Measurements from ENCODE around the gene UBN1. TPM values are rescaled to one million over a fixed set of nuclear protein-coding genes. Genes with fewer than 3 reads are reported as not detected.

UBN1 gene
- total RNA-seq, 1 experiment from 2014 or later, result 21.4 TPM

- Histone ChIP-seq H4K20me1 (ENCODE audit: low read length) (no peaks in the 10 kb centered on the region), H3K9me3 (ENCODE audit: low read length) (no peaks in the 10 kb centered on the region), H3K9me2 (replicated peaks; ENCODE audit: low read length) (no peaks in the 10 kb centered on the region), H3K4me2 (ENCODE audit: low read length) (no peak overlapping the region), H3F3A (ENCODE audit: low read length, unreplicated experiment) (no peaks in the 10 kb centered on the region), H3K9ac (ENCODE audit: low read length) (no peak overlapping the region), H2AFZ (ENCODE audit: low read length) (no peak overlapping the region), H3K4me3 (ENCODE audit: low read length) (no peak overlapping the region), H3K4me1 (ENCODE audit: insufficient read depth, low read length) (peaks cover 17% of the 10 kb centered on the region), H3K36me3 (ENCODE audit: low read depth, low read length) (peaks cover 21% of the 10 kb centered on the region), H3K27ac (ENCODE audit: low read length) (no peak overlapping the region), H3K27me3 (ENCODE audit: low read length) (no peaks in the 10 kb centered on the region), H3K79me2 (ENCODE audit: low read length) (no peaks in the 10 kb centered on the region)
- BruUV-seq (replicated peaks), result no TSS peak
- intact Hi-C loops (cut with micrococcal nuclease), result no loop called here
- TF ChIP-seq EZH2 (IDR thresholded peaks at IDR 0.05; ENCODE audit: low read length, unreplicated experiment), result no peak
- TF ChIP-seq, protein P1, sequence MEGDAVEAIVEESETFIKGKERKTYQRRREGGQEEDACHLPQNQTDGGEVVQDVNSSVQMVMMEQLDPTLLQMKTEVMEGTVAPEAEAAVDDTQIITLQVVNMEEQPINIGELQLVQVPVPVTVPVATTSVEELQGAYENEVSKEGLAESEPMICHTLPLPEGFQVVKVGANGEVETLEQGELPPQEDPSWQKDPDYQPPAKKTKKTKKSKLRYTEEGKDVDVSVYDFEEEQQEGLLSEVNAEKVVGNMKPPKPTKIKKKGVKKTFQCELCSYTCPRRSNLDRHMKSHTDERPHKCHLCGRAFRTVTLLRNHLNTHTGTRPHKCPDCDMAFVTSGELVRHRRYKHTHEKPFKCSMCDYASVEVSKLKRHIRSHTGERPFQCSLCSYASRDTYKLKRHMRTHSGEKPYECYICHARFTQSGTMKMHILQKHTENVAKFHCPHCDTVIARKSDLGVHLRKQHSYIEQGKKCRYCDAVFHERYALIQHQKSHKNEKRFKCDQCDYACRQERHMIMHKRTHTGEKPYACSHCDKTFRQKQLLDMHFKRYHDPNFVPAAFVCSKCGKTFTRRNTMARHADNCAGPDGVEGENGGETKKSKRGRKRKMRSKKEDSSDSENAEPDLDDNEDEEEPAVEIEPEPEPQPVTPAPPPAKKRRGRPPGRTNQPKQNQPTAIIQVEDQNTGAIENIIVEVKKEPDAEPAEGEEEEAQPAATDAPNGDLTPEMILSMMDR (conservative IDR thresholded peaks at IDR 0.05; ENCODE audit: low read depth, low read length), result no peak
- no peak for TF ChIP-seq EZH2phosphoT487 (IDR thresholded peaks at IDR 0.05; ENCODE audit: borderline replicate concordance, low read length)
- DNase-seq (no peak), ATAC-seq (no peak)
- CTCF ChIA-PET, result no interaction called here
- POLR2A ChIA-PET (ENCODE audit: unreplicated experiment), result no interaction called here
Measured at GRCh38 chr16:4876646-4877379, 29.5 kb downstream of the UBN1 start.

- TF ChIP-seq EZH2phosphoT487 (IDR thresholded peaks at IDR 0.05; ENCODE audit: borderline replicate concordance, low read length) (no peak), EZH2 (IDR thresholded peaks at IDR 0.05; ENCODE audit: low read length, unreplicated experiment) (no peak)
- TF ChIP-seq, protein P1 (conservative IDR thresholded peaks at IDR 0.05; ENCODE audit: low read depth, low read length), result no peak
- POLR2A ChIA-PET (ENCODE audit: unreplicated experiment), result no interaction called here
- intact Hi-C loops (cut with micrococcal nuclease), result no loop called here
Measured at GRCh38 chr16:4877380-4877685, 30.1 kb downstream of the UBN1 start.

GRCh38 chr16:4879049-4879448 is 31.8 kb downstream of the UBN1 start:
- DNase-seq (peak; percentile 53), ATAC-seq (peak; percentile 22)
- intact Hi-C loops (cut with micrococcal nuclease), result no loop called here
- peak overlapping the region; percentile 20 for H3K27ac ChIP-seq (ENCODE audit: low read length)
- ChIA-PET POLR2A (ENCODE audit: unreplicated experiment) (no interaction called here), CTCF (no interaction called here)
- no peaks in the 10 kb centered on the region for H4K20me1 ChIP-seq (ENCODE audit: low read length)
- H3K9me2 ChIP-seq (replicated peaks; ENCODE audit: low read length), result no peaks in the 10 kb centered on the region
- no peak overlapping the region for H3K9ac ChIP-seq (ENCODE audit: low read length)
- H3K79me2 ChIP-seq (ENCODE audit: low read length), result no peaks in the 10 kb centered on the region
- BruUV-seq (replicated peaks), result no TSS peak
- H3F3A ChIP-seq (ENCODE audit: low read length, unreplicated experiment), result no peaks in the 10 kb centered on the region
- TF ChIP-seq EZH2phosphoT487 (IDR thresholded peaks at IDR 0.05; ENCODE audit: borderline replicate concordance, low read length), result no peak
- no peak for TF ChIP-seq EZH2 (IDR thresholded peaks at IDR 0.05; ENCODE audit: low read length, unreplicated experiment)
- TF ChIP-seq, protein P1 (conservative IDR thresholded peaks at IDR 0.05; ENCODE audit: low read depth, low read length), result no peak
- peaks cover 34% of the 10 kb centered on the region for H3K4me1 ChIP-seq (ENCODE audit: insufficient read depth, low read length)
- peaks cover 24% of the 10 kb centered on the region for H3K36me3 ChIP-seq (ENCODE audit: low read depth, low read length)
- H2AFZ ChIP-seq (ENCODE audit: low read length), result no peak overlapping the region
- no peaks in the 10 kb centered on the region for H3K27me3 ChIP-seq (ENCODE audit: low read length)
- no peak overlapping the region for H3K4me3 ChIP-seq (ENCODE audit: low read length)
- H3K4me2 ChIP-seq (ENCODE audit: low read length), result no peak overlapping the region
- no peaks in the 10 kb centered on the region for H3K9me3 ChIP-seq (ENCODE audit: low read length)

More at GRCh38 chr16:4877380-4877685, 30.1 kb downstream of the UBN1 start:
- Histone ChIP-seq H3K79me2 (ENCODE audit: low read length) (no peaks in the 10 kb centered on the region), H3F3A (ENCODE audit: low read length, unreplicated experiment) (no peaks in the 10 kb centered on the region), H4K20me1 (ENCODE audit: low read length) (no peaks in the 10 kb centered on the region), H3K27ac (ENCODE audit: low read length) (no peak overlapping the region), H3K4me3 (ENCODE audit: low read length) (no peak overlapping the region), H3K4me1 (ENCODE audit: insufficient read depth, low read length) (peaks cover 22% of the 10 kb centered on the region), H3K9me3 (ENCODE audit: low read length) (no peaks in the 10 kb centered on the region), H3K4me2 (ENCODE audit: low read length) (no peak overlapping the region), H2AFZ (ENCODE audit: low read length) (no peak overlapping the region), H3K36me3 (ENCODE audit: low read depth, low read length) (peaks cover 21% of the 10 kb centered on the region), H3K9ac (ENCODE audit: low read length) (no peak overlapping the region), H3K27me3 (ENCODE audit: low read length) (no peaks in the 10 kb centered on the region), H3K9me2 (replicated peaks; ENCODE audit: low read length) (no peaks in the 10 kb centered on the region)
- CTCF ChIA-PET, result no interaction called here
- no TSS peak for BruUV-seq (replicated peaks)
- no peak for DNase-seq
- no peak for ATAC-seq

Measured in PC-3 (cell line).